HepG2 (cell line): ENCODE measurements around the gene COA3. TPM values are rescaled to one million over a fixed set of nuclear protein-coding genes. Genes with fewer than 3 reads are reported as not detected.

Source experiments
- ARNT2 ChIP-seq: sonication (generic); formaldehyde crosslinking; IDR thresholded peaks from 2 replicates; pipeline ENCODE4 v1.8.0; 2022; ENCODE audit warnings: mild to moderate bottlenecking, low read depth, missing genetic modification reagents, moderate library complexity
- ETV5 ChIP-seq: IDR thresholded peaks from 2 replicates; pipeline ENCODE4 v1.6.1; 2018; ENCODE audit warnings: missing biosample characterization, missing genetic modification reagents, inconsistent platforms, borderline replicate concordance
- FOXC1 ChIP-seq: sonication (generic); formaldehyde crosslinking; IDR thresholded peaks from 2 replicates; pipeline ENCODE4 v1.8.0; 2022; ENCODE audit warnings: mild to moderate bottlenecking, missing genetic modification reagents, borderline replicate concordance
- GPN1 ChIP-seq: sonication (generic); formaldehyde crosslinking; IDR thresholded peaks from 2 replicates; pipeline ENCODE4 v1.5.1; 2020; ENCODE audit warnings: missing genetic modification reagents, borderline replicate concordance
- GTF2F1 ChIP-seq: fragments of 150-350 bp; IDR thresholded peaks from 2 replicates; pipeline ENCODE4 v1.6.1; 2014; ENCODE audit warnings: low read length
- IRF9 ChIP-seq: sonication (generic); formaldehyde crosslinking; IDR thresholded peaks from 2 replicates; pipeline ENCODE4 v1.8.0; 2022; ENCODE audit warnings: missing genetic modification reagents, mild to moderate bottlenecking, borderline replicate concordance
- MED1 ChIP-seq: sonication (generic); formaldehyde crosslinking; IDR thresholded peaks from 2 replicates; pipeline ENCODE4 v1.4.0; 2020; ENCODE audit warnings: missing genetic modification reagents
- MEF2D ChIP-seq: sonication (generic); formaldehyde crosslinking; IDR thresholded peaks from 2 replicates; pipeline ENCODE4 v1.5.1; 2020; ENCODE audit warnings: mild to moderate bottlenecking, missing genetic modification reagents
- MYC ChIP-seq: sonication (generic); formaldehyde crosslinking; IDR thresholded peaks from 2 replicates; pipeline ENCODE4 v1.9.0; 2021; ENCODE audit warnings: missing genetic modification reagents, borderline replicate concordance
- NCOR1 ChIP-seq: fragments of 200-600 bp; sonication (generic); IDR thresholded peaks from 2 replicates; pipeline ENCODE4 v1.7.0; 2017; ENCODE audit warnings: antibody characterized with exemption, low read length, borderline replicate concordance
- PTBP1 ChIP-seq: fragments of 200-400 bp; formaldehyde crosslinking; IDR thresholded peaks from 2 replicates; pipeline ENCODE4 v1.6.1; 2018; ENCODE audit warnings: low read length, low read depth; ENCODE audit not compliant: poor library complexity, severe bottlenecking
- RBFOX2 ChIP-seq: fragments of 200-400 bp; formaldehyde crosslinking; IDR thresholded peaks from 2 replicates; pipeline ENCODE4 v1.6.1; 2017; ENCODE audit warnings: low read depth, mild to moderate bottlenecking, low read length
- REPIN1 ChIP-seq: sonication (generic); formaldehyde crosslinking; IDR thresholded peaks from 2 replicates; pipeline ENCODE4 v1.8.0; 2022; ENCODE audit warnings: missing genetic modification reagents, low read depth, mild to moderate bottlenecking, borderline replicate concordance
- RFXANK ChIP-seq: IDR thresholded peaks from 2 replicates; pipeline ENCODE4 v1.6.1; 2016
- TBX3 ChIP-seq: fragments of 450-650 bp; IDR thresholded peaks from 2 replicates; pipeline ENCODE4 v1.6.1; 2017; ENCODE audit warnings: antibody characterized with exemption, mild to moderate bottlenecking, inconsistent platforms, borderline replicate concordance
- THAP7 ChIP-seq: sonication (generic); formaldehyde crosslinking; IDR thresholded peaks from 2 replicates; pipeline ENCODE4 v1.8.1; 2023; ENCODE audit warnings: mild to moderate bottlenecking, missing genetic modification reagents
- ZNF17 ChIP-seq: sonication (generic); formaldehyde crosslinking; IDR thresholded peaks from 2 replicates; pipeline ENCODE4 v1.5.0; 2020; ENCODE audit warnings: mild to moderate bottlenecking, missing genetic modification reagents
- ZNF552 ChIP-seq: sonication (generic); formaldehyde crosslinking; IDR thresholded peaks from 2 replicates; pipeline ENCODE4 v1.9.0; 2022; ENCODE audit warnings: missing genetic modification reagents, mild to moderate bottlenecking, borderline replicate concordance
- ZNF775 ChIP-seq: sonication (generic); formaldehyde crosslinking; IDR thresholded peaks from 2 replicates; pipeline ENCODE4 v1.4.0; 2020; ENCODE audit warnings: missing genetic modification reagents, mild to moderate bottlenecking, moderate library complexity, borderline replicate concordance
- ZNF790 ChIP-seq: sonication (generic); formaldehyde crosslinking; IDR thresholded peaks from 2 replicates; pipeline ENCODE4 v1.8.0; 2022; ENCODE audit warnings: missing genetic modification reagents, mild to moderate bottlenecking, borderline replicate concordance
- ZZZ3 ChIP-seq: sonication (generic); formaldehyde crosslinking; IDR thresholded peaks from 2 replicates; pipeline ENCODE4 v1.4.0; 2020; ENCODE audit warnings: missing genetic modification reagents, mild to moderate bottlenecking, borderline replicate concordance
- polyA plus RNA-seq, 8 experiments: library from polyadenylated mRNA; depleted of rRNA in 3 of 8; stranded (reverse) in 7 of 8; unstranded in 1 of 8; fragments of >200 nt; fragmentation: Illumina TruSeq in 4 of 8; extraction: Trizol in 4 of 8; gene quantifications; 2 replicates each; pipeline versions ENCODE4 v1.2.1 to v1.2.3, GENCODE V29; 2011 to 2016; ENCODE audit warnings: low read depth in 4 of 8, missing spikeins in 1 of 8, mixed read lengths in 1 of 8; ENCODE audit not compliant: insufficient read depth in 1 of 8
- total RNA-seq, 5 experiments: library from RNA; depleted of rRNA; stranded (reverse); fragments of >200 nt; fragmentation: Illumina TruSeq; extraction: Trizol; gene quantifications; 2 replicates each; pipeline ENCODE4 v1.2.3, GENCODE V29; 2016; ENCODE audit warnings: low read depth in 1 of 5
- TF ChIP-seq, protein P1 (sequence below): sonication (generic); formaldehyde crosslinking; IDR thresholded peaks from 2 replicates; pipeline ENCODE4 v1.4.0; 2020; ENCODE audit warnings: missing genetic modification reagents
- TF ChIP-seq, protein P2 (sequence below): IDR thresholded peaks from 2 replicates; pipeline ENCODE4 v1.6.1; 2016; ENCODE audit warnings: low read depth, borderline replicate concordance
- TF ChIP-seq, protein P3 (sequence below): sonication (generic); formaldehyde crosslinking; conservative IDR thresholded peaks from 2 replicates; pipeline ENCODE4 v1.8.0; 2022; ENCODE audit warnings: mild to moderate bottlenecking, moderate library complexity, missing genetic modification reagents

The COA3 gene
- total and polyA plus RNA-seq, 2 of the 13 experiments (the other 11 are each of a cell fraction or from before 2014, with no cell fraction given), result 133 to 202 TPM

DNA sequence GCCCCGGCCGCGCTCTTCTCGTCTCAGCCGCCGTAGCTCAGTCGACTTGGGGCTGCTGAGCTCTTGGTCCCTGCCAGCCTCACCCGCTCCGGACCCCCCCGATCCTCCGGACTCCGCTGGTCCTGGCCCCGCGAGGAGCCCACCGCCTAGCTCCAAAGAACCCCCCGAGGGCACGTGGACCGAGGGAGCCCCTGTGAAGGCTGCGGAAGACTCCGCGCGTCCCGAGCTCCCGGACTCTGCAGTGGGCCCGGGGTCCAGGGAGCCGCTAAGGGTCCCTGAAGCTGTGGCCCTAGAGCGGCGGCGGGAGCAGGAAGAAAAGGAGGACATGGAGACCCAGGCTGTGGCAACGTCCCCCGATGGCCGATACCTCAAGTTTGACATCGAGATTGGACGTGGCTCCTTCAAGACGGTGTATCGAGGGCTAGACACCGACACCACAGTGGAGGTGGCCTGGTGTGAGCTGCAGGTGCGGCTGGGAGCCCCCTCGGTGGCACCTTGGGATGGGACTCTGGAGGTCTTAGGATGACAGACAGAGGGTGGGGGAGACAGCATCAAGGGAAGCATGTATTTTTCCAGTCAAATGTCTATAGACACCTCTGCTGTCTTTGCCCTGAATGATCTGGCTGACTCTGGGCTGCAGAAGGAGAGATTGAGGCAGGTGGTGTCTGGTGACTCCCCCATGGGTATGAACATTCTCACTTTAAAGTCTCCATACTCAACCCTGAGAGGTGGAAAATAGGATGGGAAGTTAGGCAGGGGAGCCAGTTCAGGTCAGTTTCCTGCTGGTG is 17.5 kb downstream of the COA3 start (continued):
- TF ChIP-seq REPIN1 (CRISPR knock-in tag), result peak; percentile 37; the same call in 1 of the 2 replicates
- TF ChIP-seq ZNF552 (CRISPR knock-in tag), result no peak
- TF ChIP-seq FOXC1 (CRISPR knock-in tag), result no peak
- TF ChIP-seq THAP7 (CRISPR knock-in tag), result no peak
- TF ChIP-seq MYC (CRISPR knock-in tag), result no peak
- 0 out of 2 replicates have a peak, but pooled peaks have one; percentile 49 for TF ChIP-seq ZZZ3
- TF ChIP-seq GTF2F1, result no peak
- TF ChIP-seq NCOR1, result no peak
- TF ChIP-seq PTBP1, result peak; percentile 6
- no peak for TF ChIP-seq TBX3
- TF ChIP-seq ZNF17, result no peak
- TF ChIP-seq, protein P1, sequence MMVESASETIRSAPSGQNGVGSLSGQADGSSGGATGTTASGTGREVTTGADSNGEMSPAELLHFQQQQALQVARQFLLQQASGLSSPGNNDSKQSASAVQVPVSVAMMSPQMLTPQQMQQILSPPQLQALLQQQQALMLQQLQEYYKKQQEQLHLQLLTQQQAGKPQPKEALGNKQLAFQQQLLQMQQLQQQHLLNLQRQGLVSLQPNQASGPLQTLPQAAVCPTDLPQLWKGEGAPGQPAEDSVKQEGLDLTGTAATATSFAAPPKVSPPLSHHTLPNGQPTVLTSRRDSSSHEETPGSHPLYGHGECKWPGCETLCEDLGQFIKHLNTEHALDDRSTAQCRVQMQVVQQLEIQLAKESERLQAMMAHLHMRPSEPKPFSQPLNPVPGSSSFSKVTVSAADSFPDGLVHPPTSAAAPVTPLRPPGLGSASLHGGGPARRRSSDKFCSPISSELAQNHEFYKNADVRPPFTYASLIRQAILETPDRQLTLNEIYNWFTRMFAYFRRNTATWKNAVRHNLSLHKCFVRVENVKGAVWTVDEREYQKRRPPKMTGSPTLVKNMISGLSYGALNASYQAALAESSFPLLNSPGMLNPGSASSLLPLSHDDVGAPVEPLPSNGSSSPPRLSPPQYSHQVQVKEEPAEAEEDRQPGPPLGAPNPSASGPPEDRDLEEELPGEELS (CRISPR knock-in tag), result no peak
- no peak for TF ChIP-seq ZNF775 (CRISPR knock-in tag)
- TF ChIP-seq, protein P2, sequence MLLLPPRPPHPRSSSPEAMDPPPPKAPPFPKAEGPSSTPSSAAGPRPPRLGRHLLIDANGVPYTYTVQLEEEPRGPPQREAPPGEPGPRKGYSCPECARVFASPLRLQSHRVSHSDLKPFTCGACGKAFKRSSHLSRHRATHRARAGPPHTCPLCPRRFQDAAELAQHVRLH (CRISPR knock-in tag), result 0 out of 2 replicates have a peak, but pooled peaks have one; percentile 46
- no peak for TF ChIP-seq MED1 (CRISPR knock-in tag)
- peak; percentile 42 for TF ChIP-seq ARNT2
- peak; percentile 54; the same call in 1 of the 2 replicates for TF ChIP-seq ZNF790 (CRISPR knock-in tag)
- TF ChIP-seq RBFOX2, result peak; percentile 63
- no peak for TF ChIP-seq RFXANK (CRISPR knock-in tag)
- TF ChIP-seq ETV5, result no peak
- no peak for TF ChIP-seq GPN1 (CRISPR knock-in tag)
- TF ChIP-seq, protein P3, sequence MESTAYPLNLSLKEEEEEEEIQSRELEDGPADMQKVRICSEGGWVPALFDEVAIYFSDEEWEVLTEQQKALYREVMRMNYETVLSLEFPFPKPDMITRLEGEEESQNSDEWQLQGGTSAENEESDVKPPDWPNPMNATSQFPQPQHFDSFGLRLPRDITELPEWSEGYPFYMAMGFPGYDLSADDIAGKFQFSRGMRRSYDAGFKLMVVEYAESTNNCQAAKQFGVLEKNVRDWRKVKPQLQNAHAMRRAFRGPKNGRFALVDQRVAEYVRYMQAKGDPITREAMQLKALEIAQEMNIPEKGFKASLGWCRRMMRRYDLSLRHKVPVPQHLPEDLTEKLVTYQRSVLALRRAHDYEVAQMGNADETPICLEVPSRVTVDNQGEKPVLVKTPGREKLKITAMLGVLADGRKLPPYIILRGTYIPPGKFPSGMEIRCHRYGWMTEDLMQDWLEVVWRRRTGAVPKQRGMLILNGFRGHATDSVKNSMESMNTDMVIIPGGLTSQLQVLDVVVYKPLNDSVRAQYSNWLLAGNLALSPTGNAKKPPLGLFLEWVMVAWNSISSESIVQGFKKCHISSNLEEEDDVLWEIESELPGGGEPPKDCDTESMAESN (CRISPR knock-in tag), result peak; percentile 56; the same call in 1 of the 2 replicates
- 0 out of 2 replicates have a peak, but pooled peaks have one; percentile 48 for TF ChIP-seq IRF9
- peak; percentile 60; the same call in 1 of the 2 replicates for TF ChIP-seq MEF2D (CRISPR knock-in tag)
